ENCODE data around the gene EXOC3L1.

GRCh38 chr16:67181346-67181745 is 8.6 kb downstream of the EXOC3L1 start:
- TF ChIP-seq EP300 (IDR thresholded peaks at IDR 0.05; ENCODE audit: borderline replicate concordance) (no peak), EGR1 (IDR thresholded peaks at IDR 0.05) (no peak), FOXM1 (IDR thresholded peaks at IDR 0.05; ENCODE audit: borderline replicate concordance, low read depth) (no peak), CREB1 (IDR thresholded peaks at IDR 0.05; ENCODE audit: low read depth) (no peak), RAD21 (IDR thresholded peaks at IDR 0.05; ENCODE audit: low read depth) (no peak), CEBPB (IDR thresholded peaks at IDR 0.05) (no peak), TAF1 (IDR thresholded peaks at IDR 0.05; ENCODE audit: low read depth) (no peak), MAX (IDR thresholded peaks at IDR 0.05) (no peak), TEAD4 (IDR thresholded peaks at IDR 0.05) (no peak)
